OCI-LY7 (cell line): ENCODE data around the gene HASPIN. TPM values are rescaled to one million over a fixed set of nuclear protein-coding genes. Genes with fewer than 3 reads are reported as not detected.

ENCODE experiments used
- BruUV-seq: library from RNA; stranded (reverse); fragments of 400-500 nt; replicated peaks from 2 replicates; lab custom pipeline; 2021; lab: Mats Ljungman, UMichigan
- CTCF ChIA-PET: fragments of 300-600 bp; sonication (Branson Sonifier 250); formaldehyde crosslinking; loops from one replicate; lab custom pipeline; 2022; ENCODE audit warnings: antibody characterized with exemption; ENCODE audit not compliant: unreplicated experiment; lab: Charles Lee
- POLR2A ChIA-PET: fragments of 300-600 bp; sonication (Branson Sonifier 250); formaldehyde crosslinking; loops from one replicate; lab custom pipeline; 2022; ENCODE audit warnings: antibody characterized with exemption; lab: Charles Lee
- DNase-seq: peaks from one replicate; pipeline ENCODE4 v3.0.0-alpha.2; 2015; ENCODE audit warnings: low spot score
- H2AFZ ChIP-seq: fragments of 200-600 bp; sonication (generic), shearing (Covaris generic); 2 replicates; pipeline ENCODE4 v1.6.1; 2014; ENCODE audit warnings: mild to moderate bottlenecking, antibody characterized with exemption, low read length, moderate library complexity
- H3K27ac ChIP-seq: fragments of 200-600 bp; sonication (generic); 2 replicates; pipeline ENCODE4 v1.5.1; 2014; ENCODE audit warnings: mixed run types, low read depth, mild to moderate bottlenecking, moderate library complexity, low read length, inconsistent platforms; ENCODE audit not compliant: poor library complexity, severe bottlenecking
- H3K36me3 ChIP-seq: fragments of 200-600 bp; sonication (generic); 2 replicates; pipeline ENCODE4 v1.6.1; 2014; ENCODE audit warnings: mild to moderate bottlenecking, antibody characterized with exemption, low read length, moderate library complexity, mixed read lengths; ENCODE audit not compliant: insufficient read depth
- H3K4me1 ChIP-seq: fragments of 200-600 bp; sonication (generic); 2 replicates; pipeline ENCODE4 v1.5.1; 2014; ENCODE audit warnings: mild to moderate bottlenecking, low read length; ENCODE audit not compliant: insufficient read depth, poor library complexity, severe bottlenecking
- H3K4me2 ChIP-seq: fragments of 200-600 bp; sonication (generic); 2 replicates; pipeline ENCODE4 v1.6.1; 2014; ENCODE audit warnings: mild to moderate bottlenecking, low read length
- H3K4me3 ChIP-seq: fragments of 200-600 bp; sonication (generic); 2 replicates; pipeline ENCODE4 v1.5.1; 2014; ENCODE audit warnings: mild to moderate bottlenecking, low read depth, low read length; ENCODE audit not compliant: poor library complexity, severe bottlenecking
- H3K79me2 ChIP-seq: fragments of 200-600 bp; sonication (generic); 2 replicates; pipeline ENCODE4 v1.6.1; 2016; ENCODE audit warnings: low read depth, mild to moderate bottlenecking, low read length, moderate library complexity, mixed read lengths; ENCODE audit not compliant: insufficient read depth
- H3K9me2 ChIP-seq: fragments of 200-600 bp; sonication (generic); 2 replicates; pipeline ENCODE4 v1.6.1; 2016; ENCODE audit warnings: mild to moderate bottlenecking, low read length, mixed read lengths; ENCODE audit not compliant: insufficient read depth
- H3K9me3 ChIP-seq: fragments of 200-600 bp; sonication (generic); 2 replicates; pipeline ENCODE4 v1.6.1; 2014; ENCODE audit warnings: mild to moderate bottlenecking, mixed run types, low read length, mixed read lengths
- H4K20me1 ChIP-seq: fragments of 200-600 bp; sonication (generic); 2 replicates; pipeline ENCODE4 v1.6.1; 2014; ENCODE audit warnings: mild to moderate bottlenecking, antibody characterized with exemption, low read length, moderate library complexity, mixed read lengths; ENCODE audit not compliant: insufficient read depth
- CTCF ChIP-seq: fragments of 200-600 bp; sonication (generic); conservative IDR thresholded peaks from 2 replicates; pipeline ENCODE4 v1.5.1; 2014; ENCODE audit warnings: mild to moderate bottlenecking, antibody characterized with exemption, low read length, moderate library complexity, mixed read lengths
- EZH2phosphoT487 ChIP-seq: fragments of 200-600 bp; sonication (generic); IDR thresholded peaks from 2 replicates; pipeline ENCODE4 v1.6.1; 2018; ENCODE audit warnings: low read depth, borderline replicate concordance, mild to moderate bottlenecking, mixed run types, antibody characterized with exemption, low read length, moderate library complexity, mixed read lengths
- intact Hi-C: fragments of 100-400 bp; cut with micrococcal nuclease; formaldehyde crosslinking; loops from one replicate; pipeline ENCODE4 v1.10.0; 2022; ENCODE audit not compliant: unreplicated experiment
- total RNA-seq, 2 experiments: library from RNA; depleted of rRNA in 1 of 2; stranded (reverse); fragments of >200 nt in 1 of 2; shearing (Covaris generic) in 1 of 2; gene quantifications; 2 replicates each; pipeline ENCODE4 v1.2.3, GENCODE V29; 2014 to 2022

Gene HASPIN
- total RNA-seq, 2 experiments from 2014 or later, result 66.2 to 88.6 TPM

- TF ChIP-seq CTCF, result no peak
- no peak for TF ChIP-seq EZH2phosphoT487
- Histone ChIP-seq H3K36me3 (peaks cover 50% of the 10 kb centered on the region), H3K9me3 (peaks cover 8% of the 10 kb centered on the region; the same call in 1 of the 2 replicates), H3K4me3 (peak overlapping the region; percentile 79), H3K79me2 (peaks cover 54% of the 10 kb centered on the region), H3K27ac (peak overlapping the region; percentile 87), H2AFZ (no peak overlapping the region), H3K9me2 (no peaks in the 10 kb centered on the region), H3K4me2 (peak overlapping the region; percentile 75), H3K4me1 (peaks cover 65% of the 10 kb centered on the region), H4K20me1 (0 out of 2 replicates have a peak, but pooled peaks cover 4% of the 10 kb centered on the region)
- ChIA-PET POLR2A (interaction anchor here (1.1 kb wide), 1 partner anchor 9 kb away, joined by 4 read pairs; no protein-coding TSS in a partner anchor), CTCF (no interaction called here)
- BruUV-seq, result no TSS peak
- intact Hi-C loops, result loop anchor here (1.0 kb wide), 1 partner anchor 30 kb away; the partner anchor contains the start of gene HASPIN
- DNase-seq, result no peak
Observed at GRCh38 chr17:3693141-3693540, 30.6 kb upstream of the HASPIN start.

- H3K4me1 ChIP-seq, result peaks cover 58% of the 10 kb centered on the region
- no peaks in the 10 kb centered on the region for H3K9me2 ChIP-seq
- peak overlapping the region; percentile 75 for H3K4me2 ChIP-seq
- ChIA-PET CTCF (no interaction called here), POLR2A (interaction anchor here (1.1 to 4.3 kb wide), 2 partner anchors 8 to 30 kb away, joined by 4 to 22 read pairs; partner anchors contain the start of gene HASPIN)
- H3K4me3 ChIP-seq, result peak overlapping the region; percentile 79
- peak; percentile 67 for DNase-seq
- H3K79me2 ChIP-seq, result peaks cover 54% of the 10 kb centered on the region
- intact Hi-C loops, result loop anchor here (1.0 kb wide), 2 partner anchors 11 to 29 kb away; partner anchors contain the start of gene HASPIN
- peaks cover 49% of the 10 kb centered on the region for H3K36me3 ChIP-seq
- H2AFZ ChIP-seq, result no peak overlapping the region
- H3K27ac ChIP-seq, result peak overlapping the region; percentile 87
- no TSS peak for BruUV-seq
- H4K20me1 ChIP-seq, result 0 out of 2 replicates have a peak, but pooled peaks cover 4% of the 10 kb centered on the region
- peaks cover 13% of the 10 kb centered on the region; the same call in 1 of the 2 replicates for H3K9me3 ChIP-seq
- TF ChIP-seq EZH2phosphoT487, result no peak
- TF ChIP-seq CTCF, result no peak
Observed at GRCh38 chr17:3693829-3694231, 29.9 kb upstream of the HASPIN start.

- Histone ChIP-seq H3K4me1 (peaks cover 44% of the 10 kb centered on the region), H2AFZ (no peak overlapping the region), H3K4me3 (peak overlapping the region; percentile 79), H3K27ac (peak overlapping the region; percentile 87), H3K4me2 (peak overlapping the region; percentile 75), H3K36me3 (peaks cover 37% of the 10 kb centered on the region), H3K9me2 (no peaks in the 10 kb centered on the region), H3K79me2 (peaks cover 54% of the 10 kb centered on the region), H3K9me3 (peaks cover 13% of the 10 kb centered on the region; the same call in 1 of the 2 replicates), H4K20me1 (0 out of 2 replicates have a peak, but pooled peaks cover 4% of the 10 kb centered on the region)
- TF ChIP-seq EZH2phosphoT487, result no peak
- 0 out of 2 replicates have a peak, but pooled peaks have one; percentile 6 for TF ChIP-seq CTCF
- ChIA-PET CTCF (interaction anchor here (0.6 to 1.2 kb wide), 2 partner anchors 16 to 37 kb away, joined by 3 to 4 read pairs; no protein-coding TSS in a partner anchor), POLR2A (interaction anchor here (0.6 to 4.3 kb wide), 8 partner anchors 15 to 255 kb away, joined by 3 to 22 read pairs (median 4); partner anchors contain the start of gene HASPIN)
- DNase-seq, result peak; percentile 39
- intact Hi-C loops, result no loop called here
- no TSS peak for BruUV-seq
Observed at GRCh38 chr17:3695129-3695722, 28.5 kb upstream of the HASPIN start.
